GM18520 (cell line): ENCODE measurements around the gene PXDN.
"Not testable (repeated sequence)": the region's sequence is repeated elsewhere in the genome, so short reads cannot be mapped to it uniquely, and the experiment has no call there.

ENCODE experiments used
- ATAC-seq: cut with Tn5 transposase; IDR thresholded peaks from one replicate; pipeline ENCODE4 v1.9.1; 2021; ENCODE audit not compliant: unreplicated experiment

The PXDN gene

DNA sequence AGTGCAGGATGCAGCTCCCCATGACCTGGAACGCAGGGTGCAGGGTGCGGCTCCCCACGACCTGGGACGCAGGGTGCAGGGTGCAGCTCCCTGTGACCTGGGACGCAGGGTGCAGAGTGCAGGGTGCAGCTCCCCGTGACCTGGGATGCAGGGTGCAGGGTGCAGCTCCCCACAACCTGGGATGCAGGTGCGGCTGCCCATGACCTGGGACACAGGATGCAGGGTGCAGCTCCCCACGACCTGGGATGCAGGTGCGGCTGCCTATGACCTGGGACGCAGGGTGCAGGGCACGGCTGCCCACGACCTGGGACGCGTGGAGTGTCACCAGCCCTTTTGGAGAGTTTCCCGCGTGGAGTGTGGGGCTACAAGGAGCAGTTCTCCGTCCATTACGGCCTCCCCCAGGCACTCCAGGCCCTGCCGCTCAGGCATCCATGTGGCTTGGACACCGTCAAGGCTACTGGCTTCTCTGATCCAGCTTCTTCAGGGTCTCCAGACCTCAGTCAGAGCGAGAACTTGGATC, 38.7 kb downstream of the PXDN start:
- ATAC-seq, result no peak

GRCh38 chr2:1704631-1705556, 39.4 kb downstream of the PXDN start:
- ATAC-seq, result no peak

DNA sequence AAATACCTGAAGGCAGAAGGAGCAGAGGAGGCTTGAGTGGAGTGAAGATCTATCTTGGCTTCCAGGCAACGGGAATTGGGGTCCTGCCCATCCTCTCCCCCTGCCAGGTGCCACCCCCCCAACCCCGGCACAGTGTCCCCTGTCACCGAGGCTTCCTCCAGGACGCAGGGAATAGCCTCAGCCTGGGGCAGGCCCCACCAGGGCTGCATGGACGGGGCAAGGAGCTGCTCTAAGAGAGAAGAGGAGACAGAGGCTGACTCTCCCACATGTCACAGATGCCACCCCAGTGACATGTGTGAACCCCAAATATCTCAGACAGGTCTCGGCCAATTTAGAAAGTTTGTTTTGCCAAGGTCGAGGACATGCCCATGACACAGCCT, 42.1 kb downstream of the PXDN start:
- ATAC-seq, result no peak

GRCh38 chr2:1701556-1702185, 42.6 kb downstream of the PXDN start:
- no peak for ATAC-seq

- no peak for ATAC-seq
Measured at GRCh38 chr2:1701020-1701419, 43.3 kb downstream of the PXDN start.

DNA sequence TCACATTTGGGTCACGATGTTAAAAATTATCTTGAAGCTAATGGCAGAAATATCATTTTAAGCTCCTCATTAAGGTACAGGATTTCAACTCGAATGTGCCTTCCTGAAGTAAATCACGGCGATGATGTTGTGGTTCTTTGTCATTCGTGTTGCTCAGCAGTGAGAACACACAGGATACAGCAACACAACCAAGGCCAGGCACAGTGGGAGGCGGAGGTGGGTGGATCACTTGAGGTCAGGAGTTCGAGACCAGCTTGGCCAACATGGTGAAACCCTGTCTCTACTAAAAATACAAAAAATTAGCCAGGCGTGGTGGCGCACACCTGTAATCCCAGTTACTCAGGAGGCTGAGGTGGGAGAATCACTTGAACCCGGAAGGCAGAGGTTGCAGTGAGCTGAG, 43.9 kb downstream of the PXDN start:
- ATAC-seq, result not testable (repeated sequence)

GRCh38 chr2:1698188-1698945, 45.9 kb downstream of the PXDN start:
- no peak for ATAC-seq

- no peak for ATAC-seq
Measured at GRCh38 chr2:1697601-1698000, 46.7 kb downstream of the PXDN start.

DNA sequence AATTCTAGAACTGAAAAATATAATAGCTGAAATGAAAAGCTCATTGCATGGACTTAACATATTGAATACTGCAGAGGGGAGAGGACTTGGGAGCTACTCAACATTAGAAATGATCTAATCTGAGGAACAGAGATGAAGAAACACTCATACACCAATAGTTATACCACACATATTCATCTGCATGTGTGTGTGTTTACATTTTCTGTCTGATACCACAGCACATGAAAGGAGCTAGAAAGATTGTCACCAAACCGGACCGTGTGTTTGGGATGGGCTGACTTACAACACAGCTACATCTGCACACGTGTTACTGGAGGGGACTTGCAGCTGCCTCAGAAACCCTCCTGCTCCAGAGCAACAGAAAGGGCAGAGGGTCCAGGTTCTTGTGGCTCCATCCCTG, 47.8 kb downstream of the PXDN start:
- ATAC-seq, result no peak

- ATAC-seq, result no peak
Measured at GRCh38 chr2:1694371-1695271, 49.7 kb downstream of the PXDN start.

- ATAC-seq, result no peak
Measured at GRCh38 chr2:1693723-1694122, 50.6 kb downstream of the PXDN start.

DNA sequence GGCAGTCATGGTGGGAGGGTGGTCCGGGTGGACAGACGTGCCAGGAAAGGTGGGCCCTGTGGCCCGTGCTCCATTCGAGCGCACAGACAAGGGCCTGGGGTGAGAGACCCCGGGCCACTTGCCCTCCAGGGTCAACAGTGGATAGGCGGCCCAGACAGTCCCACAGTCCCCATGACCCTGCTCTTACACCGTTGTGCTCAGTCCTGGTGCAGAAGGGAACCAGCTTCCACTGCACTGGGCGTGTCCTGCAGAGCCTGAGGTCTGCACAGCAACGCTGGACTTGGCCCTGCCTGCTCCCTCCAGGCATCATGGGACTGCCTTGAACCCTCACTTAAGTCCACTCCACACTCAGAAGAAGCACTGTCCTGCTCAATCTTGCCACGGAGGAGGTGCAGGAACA, 52.0 kb downstream of the PXDN start:
- ATAC-seq, result no peak

GRCh38 chr2:1691366-1691765, 52.9 kb downstream of the PXDN start:
- no peak for ATAC-seq

- ATAC-seq, result no peak
Measured at GRCh38 chr2:1690056-1690775, 54.1 kb downstream of the PXDN start.

GRCh38 chr2:1688859-1689258, 55.5 kb downstream of the PXDN start:
- ATAC-seq, result no peak

GRCh38 chr2:1688161-1688560, 56.2 kb downstream of the PXDN start:
- no peak for ATAC-seq

DNA sequence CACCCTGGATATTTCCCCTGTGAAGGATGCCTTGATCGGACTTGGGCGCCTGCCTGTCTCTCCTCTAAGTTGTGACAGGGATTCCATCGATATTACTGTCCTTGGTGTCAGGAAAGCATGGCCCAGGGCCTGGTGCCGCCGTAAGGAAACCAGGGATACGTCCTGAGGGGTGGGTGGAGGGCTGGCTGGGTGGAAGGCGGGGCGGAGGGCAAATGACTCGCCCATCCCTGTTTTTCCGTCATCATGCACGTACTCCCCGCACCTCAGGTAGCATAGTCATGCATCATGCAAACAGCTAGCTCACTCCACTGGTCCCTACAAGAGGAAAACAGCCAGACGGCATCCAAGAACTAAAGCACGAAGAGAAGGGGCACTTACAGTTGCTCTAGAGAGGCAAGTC, 57.1 kb downstream of the PXDN start:
- no peak for ATAC-seq

GRCh38 chr2:1686784-1687105, 57.6 kb downstream of the PXDN start:
- no peak for ATAC-seq

DNA sequence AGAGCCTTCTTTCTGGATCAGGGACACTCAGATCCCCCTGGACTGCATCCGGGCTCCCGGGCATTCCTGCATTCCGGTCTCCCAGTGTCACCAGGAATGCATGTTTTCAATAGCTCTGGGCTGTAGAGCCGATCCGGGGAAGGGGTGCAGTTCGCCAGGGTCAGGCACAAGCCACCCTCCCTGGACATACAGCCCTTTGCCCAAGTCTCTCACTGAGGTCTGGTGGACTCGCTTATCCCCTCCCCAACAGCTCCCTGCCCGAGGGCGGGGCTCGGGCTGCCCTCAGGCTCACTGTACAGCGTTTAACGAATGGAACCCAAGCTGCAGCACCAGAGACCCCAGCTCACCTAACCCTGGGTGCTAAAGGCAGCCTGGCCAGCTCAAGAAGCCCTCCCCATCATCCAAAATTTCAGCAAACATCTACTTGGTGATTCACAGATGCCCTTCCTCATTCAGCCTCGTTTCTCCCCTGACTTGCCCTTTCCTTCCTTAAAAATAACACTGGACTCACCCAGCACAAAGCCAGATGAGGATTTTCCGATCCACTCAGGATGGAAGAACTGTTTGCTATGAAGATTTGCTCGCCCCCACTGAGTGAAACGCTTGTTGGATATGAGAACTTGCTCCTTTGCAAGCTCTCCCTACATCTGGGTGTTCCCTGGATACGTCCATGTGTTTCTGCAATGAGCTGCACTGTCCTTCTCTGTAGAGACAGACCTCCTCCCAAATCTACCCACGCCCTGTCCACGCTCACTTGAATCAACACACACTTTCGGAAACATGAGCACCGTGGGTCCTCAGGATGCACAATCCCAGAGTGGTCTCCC, 58.1 kb downstream of the PXDN start:
- no peak for ATAC-seq
